Heart right ventricle (tissue), 16 donors: ENCODE measurements around the gene NPHP4. TPM values are rescaled to one million over a fixed set of nuclear protein-coding genes. Genes with fewer than 3 reads are reported as not detected.

ENCODE experiments used
- ATAC-seq, 8 donors: fragments of 200-7000 bp; cut with Tn5 transposase; one replicate each; pipeline ENCODE4 v1.9.1; 2020; ENCODE audit warnings: mild to moderate bottlenecking in 8 of 8, moderate library complexity in 8 of 8, moderate number of reproducible peaks in 1 of 8
- DNase-seq, 2 donors: peaks; one replicate each; pipeline ENCODE4 v3.0.0-alpha.2; 2020
- H3K27ac ChIP-seq, 10 donors: fragments of 200-600 bp; sonication (generic) in 2 of 10; one replicate each; pipeline versions ENCODE4 v1.5.0 to v1.8.0; 2020 to 2022; ENCODE audit warnings: mild to moderate bottlenecking in 3 of 10
- H3K27me3 ChIP-seq, 7 donors: fragments of 200-600 bp; one replicate each; pipeline ENCODE4 v1.8.0; 2021 to 2022; ENCODE audit warnings: mild to moderate bottlenecking in 2 of 7
- H3K36me3 ChIP-seq, 9 donors: fragments of 200-600 bp; sonication (generic) in 1 of 9; one replicate each; pipeline versions ENCODE4 v1.5.0 to v1.8.0; 2020 to 2022; ENCODE audit warnings: mild to moderate bottlenecking in 2 of 9
- H3K4me1 ChIP-seq, 9 donors: fragments of 200-600 bp; sonication (generic) in 1 of 9; one replicate each; pipeline versions ENCODE4 v1.5.0 to v1.8.0; 2020 to 2022; ENCODE audit warnings: mild to moderate bottlenecking in 4 of 9
- H3K4me3 ChIP-seq, 10 donors: fragments of 200-600 bp; sonication (generic) in 2 of 10; one replicate each; pipeline versions ENCODE4 v1.5.0 to v1.8.0; 2020 to 2022; ENCODE audit warnings: mild to moderate bottlenecking in 7 of 10, moderate library complexity in 2 of 10
- H3K9me3 ChIP-seq, 11 donors: fragments of 200-600 bp in 10 of 11; sonication (generic) in 2 of 11; one replicate each; pipeline versions ENCODE4 v1.5.0 to v1.8.0; 2013 to 2022; ENCODE audit warnings: mild to moderate bottlenecking in 2 of 11, control low read depth in 1 of 11, moderate library complexity in 1 of 11
- CTCF ChIP-seq, 9 donors: fragments of 200-600 bp; sonication (generic) in 2 of 9; IDR thresholded peaks; one replicate each; pipeline versions ENCODE4 v1.5.0 to v1.8.0; 2021 to 2022; ENCODE audit warnings: antibody characterized with exemption in 9 of 9, mild to moderate bottlenecking in 5 of 9, moderate library complexity in 1 of 9
- WGBS, 2 donors: extraction: QIAGEN DNeasy Blood & Tissue Kit; methylation state at CpG; one replicate each; pipeline ENCODE4 v1.1.7; 2013; ENCODE audit warnings: inconsistent platforms in 1 of 2; 5-methylcytosine and 5-hydroxymethylcytosine counted together
- intact Hi-C, 10 donors: fragments of 100-400 bp; cut with DNase I; formaldehyde crosslinking; loops; one replicate each; pipeline versions ENCODE4 v1.11.1 to v1.14.2; 2022
- polyA plus RNA-seq, 2 donors: library from polyadenylated mRNA; stranded (reverse); fragments of 200-250 nt; gene quantifications; one replicate each; pipeline ENCODE4 v1.2.3, GENCODE V29; 2013
- total RNA-seq, 10 donors: library from RNA; stranded (reverse); fragmentation: NEBNext Ultra II Directional in 3 of 10; extraction: Animal tissue kit (Norgen Biotek cat#: 25700) in 3 of 10; gene quantifications; one replicate each; pipeline versions ENCODE4 v1.2.1 to v1.2.4, GENCODE V29; 2021 to 2023
- donor health status: Arrhythmogenic right ventricular cardiomyopathy.
- donor health status: ischemic (EF 13 %, LVEDD 7.1; RV severe dilation, severe dysfunction).
- donor health status: healthy with polysubstance abuse.
- donor health status: DM: no; HTN: yes; CAD: no.
- donor health status: DM: no; HTN: no; CAD: no.
- donor health status: ischemic (EF 25% LVEDD 6.9; RV normal size, moderate dysfunction).
- donor health status: ischemic (EF 25% LVEDD 5.7; RV mildly dilated, moderate dysfunction).
- donor health status: healthy.
- donor health status: DM: yes; HTN: yes; CAD: no.
- donor health status: Ischemic cardiomyopathy.
- donor health status: ischemic (EF 35%, LVEDD 5.7; RV mildly dilated, moderate dysfunction).
- donor health status: nonischemic (EF 11% LVEDD 7.7; RV severe dilation, severe dysfunction).
- donor health status: DM: yes; HTN: yes; CAD: no.
- donor health status: PGD.
- donor health status: ischemic (EF 29% LVEDD 5.4; RV normal size, mild dysfunction).
- donor health status: nonischemic (EF 23%, LVEDD 6.1; RV moderate dilation, normal function).

NPHP4 gene
- total and polyA plus RNA-seq, 12 donors: 2.4 to 5.7 (median 3.3) TPM

- intact Hi-C loops: no loop called here
- WGBS, 2 donors: 92 to 93% methylated on average over 13 of the region's 13 CpGs
- H3K27me3 ChIP-seq: no peaks in the 10 kb centered on the region
These were observed 33.1 kb downstream of the NPHP4 start for GRCh38 chr1:5959087-5959486.

GRCh38 chr1:5956022-5956830 is 36.0 kb downstream of the NPHP4 start:
- TF ChIP-seq CTCF (IDR thresholded peaks at IDR 0.05): no peak
- no peak overlapping the region for H3K4me3 ChIP-seq
- DNase-seq: no peak
- no peak overlapping the region for H3K27ac ChIP-seq
- no peaks in the 10 kb centered on the region for H3K4me1 ChIP-seq
- WGBS, 2 donors: 91 to 92% methylated on average over 10 of the region's 10 CpGs
- no peak for ATAC-seq
- H3K9me3 ChIP-seq: no peaks in the 10 kb centered on the region
- H3K36me3 ChIP-seq: peaks cover 0 to 91% (median 5%) of the 10 kb centered on the region in 9 donors
- no peaks in the 10 kb centered on the region for H3K27me3 ChIP-seq
- intact Hi-C loops: no loop called here

More at GRCh38 chr1:5959087-5959486, 33.1 kb downstream of the NPHP4 start:
- no peak for TF ChIP-seq CTCF (IDR thresholded peaks at IDR 0.05)
- H3K4me3 ChIP-seq: no peak overlapping the region
- H3K4me1 ChIP-seq: no peaks in the 10 kb centered on the region
- H3K36me3 ChIP-seq: peaks cover 0 to 84% (median 0%) of the 10 kb centered on the region in 9 donors
- DNase-seq: no peak
- H3K27ac ChIP-seq: no peak overlapping the region
- ATAC-seq: no peak
- no peaks in the 10 kb centered on the region for H3K9me3 ChIP-seq

GRCh38 chr1:5955479-5955977 is 36.7 kb downstream of the NPHP4 start:
- H3K27me3 ChIP-seq: no peaks in the 10 kb centered on the region
- TF ChIP-seq CTCF (IDR thresholded peaks at IDR 0.05): no peak
- no peaks in the 10 kb centered on the region for H3K4me1 ChIP-seq
- DNase-seq (no peak), ATAC-seq (no peak)
- H3K27ac ChIP-seq: no peak overlapping the region
- H3K36me3 ChIP-seq: peaks cover 0 to 88% (median 5%) of the 10 kb centered on the region in 9 donors
- intact Hi-C loops: no loop called here
- 96 to 98% methylated on average over 10 of the region's 10 CpGs for whole genome bisulfite sequencing, 2 donors
- H3K4me3 ChIP-seq: no peak overlapping the region
- H3K9me3 ChIP-seq: no peaks in the 10 kb centered on the region

GRCh38 chr1:5954964-5955363 is 37.3 kb downstream of the NPHP4 start:
- intact Hi-C loops: no loop called here
- ATAC-seq (no peak), DNase-seq (no peak)
- no peaks in the 10 kb centered on the region for H3K27me3 ChIP-seq
- H3K4me1 ChIP-seq: no peaks in the 10 kb centered on the region
- TF ChIP-seq CTCF (IDR thresholded peaks at IDR 0.05): no peak
- WGBS, 2 donors: 88 to 89% methylated on average over 5 of the region's 5 CpGs
- H3K36me3 ChIP-seq: peaks cover 0 to 86% (median 5%) of the 10 kb centered on the region in 9 donors
- H3K9me3 ChIP-seq: no peaks in the 10 kb centered on the region
- no peak overlapping the region for H3K27ac ChIP-seq
- H3K4me3 ChIP-seq: no peak overlapping the region
